Neural cell (in vitro differentiated cells): ENCODE results near the gene CLDN8.

Source experiments
- TF ChIP-seq, protein P1 (sequence below): fragments of 450-650 bp; IDR thresholded peaks from 2 replicates; pipeline ENCODE4 v1.5.1; 2014; ENCODE audit warnings: antibody characterized with exemption, mild to moderate bottlenecking, moderate library complexity; ENCODE audit not compliant: poor library complexity, severe bottlenecking
- TF ChIP-seq, protein P2 (sequence below): IDR thresholded peaks from 2 replicates; pipeline ENCODE4 v1.6.1; 2012; ENCODE audit warnings: borderline replicate concordance

DNA sequence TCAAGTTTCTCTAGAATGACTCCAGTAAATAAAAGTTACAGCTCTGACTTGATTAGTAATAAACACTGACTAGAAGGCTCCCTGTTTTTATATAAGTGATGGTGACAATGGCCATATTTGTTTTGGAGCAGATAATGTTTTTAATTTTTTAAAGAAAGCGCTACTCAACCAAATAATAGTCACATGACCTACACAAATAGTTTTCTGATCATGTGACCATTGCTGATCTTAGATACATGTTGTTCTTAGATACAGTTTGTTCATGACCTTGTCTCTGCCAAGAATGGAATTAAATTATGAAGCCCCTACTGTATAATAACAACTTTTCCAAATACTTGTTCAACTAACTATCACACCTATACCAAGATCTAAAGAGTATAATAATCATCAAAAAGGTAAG lies 22.3 kb upstream of the CLDN8 start:
- TF ChIP-seq, protein P1, sequence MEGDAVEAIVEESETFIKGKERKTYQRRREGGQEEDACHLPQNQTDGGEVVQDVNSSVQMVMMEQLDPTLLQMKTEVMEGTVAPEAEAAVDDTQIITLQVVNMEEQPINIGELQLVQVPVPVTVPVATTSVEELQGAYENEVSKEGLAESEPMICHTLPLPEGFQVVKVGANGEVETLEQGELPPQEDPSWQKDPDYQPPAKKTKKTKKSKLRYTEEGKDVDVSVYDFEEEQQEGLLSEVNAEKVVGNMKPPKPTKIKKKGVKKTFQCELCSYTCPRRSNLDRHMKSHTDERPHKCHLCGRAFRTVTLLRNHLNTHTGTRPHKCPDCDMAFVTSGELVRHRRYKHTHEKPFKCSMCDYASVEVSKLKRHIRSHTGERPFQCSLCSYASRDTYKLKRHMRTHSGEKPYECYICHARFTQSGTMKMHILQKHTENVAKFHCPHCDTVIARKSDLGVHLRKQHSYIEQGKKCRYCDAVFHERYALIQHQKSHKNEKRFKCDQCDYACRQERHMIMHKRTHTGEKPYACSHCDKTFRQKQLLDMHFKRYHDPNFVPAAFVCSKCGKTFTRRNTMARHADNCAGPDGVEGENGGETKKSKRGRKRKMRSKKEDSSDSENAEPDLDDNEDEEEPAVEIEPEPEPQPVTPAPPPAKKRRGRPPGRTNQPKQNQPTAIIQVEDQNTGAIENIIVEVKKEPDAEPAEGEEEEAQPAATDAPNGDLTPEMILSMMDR = no peak
- TF ChIP-seq, protein P2, sequence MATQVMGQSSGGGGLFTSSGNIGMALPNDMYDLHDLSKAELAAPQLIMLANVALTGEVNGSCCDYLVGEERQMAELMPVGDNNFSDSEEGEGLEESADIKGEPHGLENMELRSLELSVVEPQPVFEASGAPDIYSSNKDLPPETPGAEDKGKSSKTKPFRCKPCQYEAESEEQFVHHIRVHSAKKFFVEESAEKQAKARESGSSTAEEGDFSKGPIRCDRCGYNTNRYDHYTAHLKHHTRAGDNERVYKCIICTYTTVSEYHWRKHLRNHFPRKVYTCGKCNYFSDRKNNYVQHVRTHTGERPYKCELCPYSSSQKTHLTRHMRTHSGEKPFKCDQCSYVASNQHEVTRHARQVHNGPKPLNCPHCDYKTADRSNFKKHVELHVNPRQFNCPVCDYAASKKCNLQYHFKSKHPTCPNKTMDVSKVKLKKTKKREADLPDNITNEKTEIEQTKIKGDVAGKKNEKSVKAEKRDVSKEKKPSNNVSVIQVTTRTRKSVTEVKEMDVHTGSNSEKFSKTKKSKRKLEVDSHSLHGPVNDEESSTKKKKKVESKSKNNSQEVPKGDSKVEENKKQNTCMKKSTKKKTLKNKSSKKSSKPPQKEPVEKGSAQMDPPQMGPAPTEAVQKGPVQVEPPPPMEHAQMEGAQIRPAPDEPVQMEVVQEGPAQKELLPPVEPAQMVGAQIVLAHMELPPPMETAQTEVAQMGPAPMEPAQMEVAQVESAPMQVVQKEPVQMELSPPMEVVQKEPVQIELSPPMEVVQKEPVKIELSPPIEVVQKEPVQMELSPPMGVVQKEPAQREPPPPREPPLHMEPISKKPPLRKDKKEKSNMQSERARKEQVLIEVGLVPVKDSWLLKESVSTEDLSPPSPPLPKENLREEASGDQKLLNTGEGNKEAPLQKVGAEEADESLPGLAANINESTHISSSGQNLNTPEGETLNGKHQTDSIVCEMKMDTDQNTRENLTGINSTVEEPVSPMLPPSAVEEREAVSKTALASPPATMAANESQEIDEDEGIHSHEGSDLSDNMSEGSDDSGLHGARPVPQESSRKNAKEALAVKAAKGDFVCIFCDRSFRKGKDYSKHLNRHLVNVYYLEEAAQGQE = no peak
